Loucy (cell line): ENCODE results near the gene ABI3.

ENCODE experiments used
- H2AFZ ChIP-seq: fragments of 200-600 bp; sonication (generic); 2 replicates; pipeline ENCODE4 v1.6.0; 2016; ENCODE audit warnings: antibody characterized with exemption, mild to moderate bottlenecking, low read length, moderate library complexity
- H3F3A ChIP-seq: fragments of 200-600 bp; 2 replicates; pipeline ENCODE4 v1.6.0; 2016; ENCODE audit warnings: antibody characterized with exemption, low read depth, mild to moderate bottlenecking
- H3K27me3 ChIP-seq: fragments of 200-600 bp; sonication (generic); 2 replicates; pipeline ENCODE4 v1.6.1; 2014; ENCODE audit warnings: low read length, mild to moderate bottlenecking; ENCODE audit not compliant: insufficient read depth, poor library complexity, severe bottlenecking
- H3K36me3 ChIP-seq: fragments of 200-600 bp; sonication (generic); 2 replicates; pipeline ENCODE4 v1.6.1; 2016; ENCODE audit warnings: low read length; ENCODE audit not compliant: insufficient read depth
- H3K4me1 ChIP-seq: fragments of 200-600 bp; sonication (generic); 2 replicates; pipeline ENCODE4 v1.5.1; 2014; ENCODE audit warnings: low read length, mild to moderate bottlenecking; ENCODE audit not compliant: insufficient read depth, poor library complexity, severe bottlenecking
- H3K4me2 ChIP-seq: fragments of 200-600 bp; sonication (generic); 2 replicates; pipeline ENCODE4 v1.6.0; 2014; ENCODE audit warnings: antibody characterized with exemption, low read length, low read depth, mild to moderate bottlenecking; ENCODE audit not compliant: poor library complexity, severe bottlenecking
- H3K4me3 ChIP-seq: fragments of 200-600 bp; sonication (generic); 2 replicates; pipeline ENCODE4 v1.5.1; 2014; ENCODE audit warnings: low read length, mild to moderate bottlenecking, mixed read lengths; ENCODE audit not compliant: poor library complexity, severe bottlenecking
- H3K79me2 ChIP-seq: fragments of 200-600 bp; sonication (generic); 2 replicates; pipeline ENCODE4 v1.6.1; 2014; ENCODE audit warnings: low read length; ENCODE audit not compliant: insufficient read depth
- H3K9ac ChIP-seq: fragments of 200-600 bp; sonication (generic); 2 replicates; pipeline ENCODE4 v1.6.0; 2014; ENCODE audit warnings: mild to moderate bottlenecking, low read depth, low read length, moderate library complexity; ENCODE audit not compliant: poor library complexity, severe bottlenecking
- H3K9me2 ChIP-seq: fragments of 200-600 bp; sonication (generic); replicated peaks from 2 replicates; pipeline ENCODE4 v1.6.1; 2016; ENCODE audit warnings: low read depth, low read length, mixed read lengths
- H3K9me3 ChIP-seq: fragments of 200-600 bp; sonication (generic); 2 replicates; pipeline ENCODE4 v1.6.1; 2014; ENCODE audit warnings: mild to moderate bottlenecking, antibody characterized with exemption, low read length, low read depth; ENCODE audit not compliant: insufficient read depth
- H4K20me1 ChIP-seq: fragments of 200-600 bp; sonication (generic); 2 replicates; pipeline ENCODE4 v1.6.0; 2014; ENCODE audit warnings: antibody characterized with exemption, low read length, mild to moderate bottlenecking; ENCODE audit not compliant: insufficient read depth, poor library complexity, severe bottlenecking
- EZH2phosphoT487 ChIP-seq: fragments of 200-600 bp; IDR thresholded peaks from 2 replicates; pipeline ENCODE4 v1.6.1; 2018; ENCODE audit warnings: antibody characterized with exemption, mild to moderate bottlenecking, moderate library complexity, borderline replicate concordance
- TF ChIP-seq, protein P1 (sequence below): fragments of 200-600 bp; sonication (generic); conservative IDR thresholded peaks from 2 replicates; pipeline ENCODE4 v1.5.1; 2014; ENCODE audit warnings: mild to moderate bottlenecking, antibody characterized with exemption, low read length

Gene ABI3

DNA sequence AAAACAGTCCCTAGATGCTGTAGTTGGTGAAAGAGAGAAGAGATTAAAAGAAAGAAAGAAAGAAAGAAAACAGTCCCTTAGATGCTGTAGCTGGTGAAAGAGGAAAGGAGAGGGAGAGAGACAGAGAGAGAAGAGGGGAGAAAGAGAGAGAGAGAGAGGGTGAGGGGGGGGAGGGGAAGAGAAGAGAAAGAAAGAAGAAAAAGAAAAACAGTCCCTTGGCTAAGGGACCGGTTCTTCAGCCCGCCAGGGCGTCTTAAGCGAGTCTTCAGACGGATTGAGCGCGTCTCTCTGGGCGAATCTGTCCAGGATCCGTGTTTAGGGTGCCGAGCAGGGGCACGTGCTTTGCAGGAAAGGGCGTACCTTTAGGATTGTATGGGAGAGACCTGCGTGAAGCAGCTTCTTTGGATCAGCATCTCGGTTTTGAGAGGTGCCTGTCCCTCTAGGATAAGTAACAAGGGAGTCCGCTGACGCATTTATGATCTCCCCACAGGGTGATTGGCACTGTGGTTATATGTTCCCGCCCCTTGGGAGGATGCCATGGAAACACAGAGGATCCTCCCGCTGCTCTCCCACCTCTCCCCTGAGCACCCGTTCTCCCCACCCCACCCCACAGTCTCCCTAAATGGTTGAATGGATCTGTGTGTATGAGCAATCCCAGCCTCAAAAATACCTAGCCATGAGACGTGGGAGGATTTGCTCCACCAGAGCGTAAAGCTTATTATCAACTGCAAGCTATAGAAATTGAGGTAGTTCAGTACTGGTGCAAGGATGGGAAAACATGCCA is 16.8 kb upstream of the ABI3 start:
- Histone ChIP-seq H3K9me2 (no peaks in the 10 kb centered on the region), H3K9ac (peak overlapping the region; percentile 68), H3K9me3 (no peaks in the 10 kb centered on the region), H3K4me2 (peak overlapping the region; percentile 80), H3K27me3 (no peaks in the 10 kb centered on the region), H4K20me1 (no peaks in the 10 kb centered on the region), H3K36me3 (no peaks in the 10 kb centered on the region), H3K4me1 (peaks cover 9% of the 10 kb centered on the region), H2AFZ (no peak overlapping the region), H3F3A (peaks cover 10% of the 10 kb centered on the region; the same call in 1 of the 2 replicates), H3K4me3 (peak overlapping the region; percentile 85), H3K79me2 (no peaks in the 10 kb centered on the region)
- no peak for TF ChIP-seq EZH2phosphoT487
- TF ChIP-seq, protein P1, sequence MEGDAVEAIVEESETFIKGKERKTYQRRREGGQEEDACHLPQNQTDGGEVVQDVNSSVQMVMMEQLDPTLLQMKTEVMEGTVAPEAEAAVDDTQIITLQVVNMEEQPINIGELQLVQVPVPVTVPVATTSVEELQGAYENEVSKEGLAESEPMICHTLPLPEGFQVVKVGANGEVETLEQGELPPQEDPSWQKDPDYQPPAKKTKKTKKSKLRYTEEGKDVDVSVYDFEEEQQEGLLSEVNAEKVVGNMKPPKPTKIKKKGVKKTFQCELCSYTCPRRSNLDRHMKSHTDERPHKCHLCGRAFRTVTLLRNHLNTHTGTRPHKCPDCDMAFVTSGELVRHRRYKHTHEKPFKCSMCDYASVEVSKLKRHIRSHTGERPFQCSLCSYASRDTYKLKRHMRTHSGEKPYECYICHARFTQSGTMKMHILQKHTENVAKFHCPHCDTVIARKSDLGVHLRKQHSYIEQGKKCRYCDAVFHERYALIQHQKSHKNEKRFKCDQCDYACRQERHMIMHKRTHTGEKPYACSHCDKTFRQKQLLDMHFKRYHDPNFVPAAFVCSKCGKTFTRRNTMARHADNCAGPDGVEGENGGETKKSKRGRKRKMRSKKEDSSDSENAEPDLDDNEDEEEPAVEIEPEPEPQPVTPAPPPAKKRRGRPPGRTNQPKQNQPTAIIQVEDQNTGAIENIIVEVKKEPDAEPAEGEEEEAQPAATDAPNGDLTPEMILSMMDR: no peak

DNA sequence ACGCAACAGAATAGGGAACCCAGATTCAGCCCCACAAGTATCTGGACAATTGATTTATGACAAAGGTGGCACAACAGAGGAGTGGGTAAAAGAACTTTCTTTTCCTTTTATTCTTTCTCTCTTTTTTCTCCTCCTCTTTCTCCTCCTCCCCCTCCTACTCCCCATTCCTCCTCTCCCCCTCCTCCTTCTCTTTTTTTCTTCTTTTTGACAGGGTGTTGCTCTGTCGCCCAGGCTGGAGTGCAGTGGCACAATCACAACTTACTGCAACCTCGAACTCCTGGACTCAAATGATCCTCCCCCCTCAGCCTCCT is 16.3 kb upstream of the ABI3 start:
- no peaks in the 10 kb centered on the region for H3K79me2 ChIP-seq
- H3K9ac ChIP-seq: no peak overlapping the region
- no peak overlapping the region for H3K4me2 ChIP-seq
- H3K36me3 ChIP-seq: no peaks in the 10 kb centered on the region
- no peaks in the 10 kb centered on the region for H3K9me2 ChIP-seq
- H3K4me1 ChIP-seq: peaks cover 9% of the 10 kb centered on the region
- no peaks in the 10 kb centered on the region for H3K27me3 ChIP-seq
- TF ChIP-seq, protein P1: no peak
- TF ChIP-seq EZH2phosphoT487: no peak
- H3K4me3 ChIP-seq: no peak overlapping the region
- H4K20me1 ChIP-seq: no peaks in the 10 kb centered on the region
- no peak overlapping the region for H2AFZ ChIP-seq
- peaks cover 10% of the 10 kb centered on the region; the same call in 1 of the 2 replicates for H3F3A ChIP-seq
- H3K9me3 ChIP-seq: no peaks in the 10 kb centered on the region

DNA sequence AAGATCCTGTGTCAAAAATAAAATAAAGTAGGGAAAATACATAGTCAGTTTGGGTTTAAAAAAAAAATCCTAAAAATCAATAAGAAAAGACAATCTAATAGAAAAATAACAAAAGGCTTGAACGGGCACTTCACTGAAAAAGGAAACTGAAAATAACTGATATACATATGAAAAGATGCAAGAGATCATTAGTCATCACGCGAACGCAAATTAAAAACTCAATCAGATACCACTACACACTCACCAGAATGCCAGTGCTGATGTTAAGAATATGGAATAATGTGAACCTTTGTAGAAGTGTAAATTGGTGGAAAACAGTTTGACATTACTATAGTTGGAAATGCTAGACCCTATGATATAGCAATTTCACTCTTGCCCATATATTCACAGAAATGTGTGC is 14.8 kb upstream of the ABI3 start:
- no peak for TF ChIP-seq EZH2phosphoT487
- TF ChIP-seq, protein P1: no peak
- no peaks in the 10 kb centered on the region for H3K79me2 ChIP-seq
- H3K4me1 ChIP-seq: peaks cover 7% of the 10 kb centered on the region
- no peaks in the 10 kb centered on the region for H4K20me1 ChIP-seq
- H3F3A ChIP-seq: peaks cover 10% of the 10 kb centered on the region; the same call in 1 of the 2 replicates
- no peaks in the 10 kb centered on the region for H3K9me3 ChIP-seq
- H3K4me3 ChIP-seq: no peak overlapping the region
- H2AFZ ChIP-seq: no peak overlapping the region
- H3K27me3 ChIP-seq: no peaks in the 10 kb centered on the region
- H3K4me2 ChIP-seq: no peak overlapping the region
- H3K9ac ChIP-seq: no peak overlapping the region
- no peaks in the 10 kb centered on the region for H3K36me3 ChIP-seq
- H3K9me2 ChIP-seq: no peaks in the 10 kb centered on the region
